Neuron (in vitro differentiated cells): ENCODE results near the gene SFXN5.
"Not testable (repeated sequence)": the region's sequence is repeated elsewhere in the genome, so short reads cannot be mapped to it uniquely, and the experiment has no call there.

Experiments used
- H2AFZ ChIP-seq: one replicate; pipeline ENCODE4 v1.6.1; 2013; ENCODE audit warnings: low read depth, mild to moderate bottlenecking, inconsistent platforms, low read length, moderate library complexity
- H3K27me3 ChIP-seq: one replicate; pipeline ENCODE4 v1.6.1; 2013; ENCODE audit warnings: low read length; ENCODE audit not compliant: insufficient read depth
- H3K36me3 ChIP-seq: one replicate; pipeline ENCODE4 v1.6.1; 2013; ENCODE audit warnings: low read length; ENCODE audit not compliant: insufficient read depth
- H3K4me1 ChIP-seq: one replicate; pipeline ENCODE4 v1.6.1; 2013; ENCODE audit warnings: low read length; ENCODE audit not compliant: insufficient read depth
- H3K4me3 ChIP-seq: 2 replicates; pipeline ENCODE4 v1.5.1; 2013; ENCODE audit warnings: mild to moderate bottlenecking, low read length, moderate library complexity
- H3K9me3 ChIP-seq: one replicate; pipeline ENCODE4 v1.6.1; 2013; ENCODE audit warnings: low read length

Gene SFXN5

DNA sequence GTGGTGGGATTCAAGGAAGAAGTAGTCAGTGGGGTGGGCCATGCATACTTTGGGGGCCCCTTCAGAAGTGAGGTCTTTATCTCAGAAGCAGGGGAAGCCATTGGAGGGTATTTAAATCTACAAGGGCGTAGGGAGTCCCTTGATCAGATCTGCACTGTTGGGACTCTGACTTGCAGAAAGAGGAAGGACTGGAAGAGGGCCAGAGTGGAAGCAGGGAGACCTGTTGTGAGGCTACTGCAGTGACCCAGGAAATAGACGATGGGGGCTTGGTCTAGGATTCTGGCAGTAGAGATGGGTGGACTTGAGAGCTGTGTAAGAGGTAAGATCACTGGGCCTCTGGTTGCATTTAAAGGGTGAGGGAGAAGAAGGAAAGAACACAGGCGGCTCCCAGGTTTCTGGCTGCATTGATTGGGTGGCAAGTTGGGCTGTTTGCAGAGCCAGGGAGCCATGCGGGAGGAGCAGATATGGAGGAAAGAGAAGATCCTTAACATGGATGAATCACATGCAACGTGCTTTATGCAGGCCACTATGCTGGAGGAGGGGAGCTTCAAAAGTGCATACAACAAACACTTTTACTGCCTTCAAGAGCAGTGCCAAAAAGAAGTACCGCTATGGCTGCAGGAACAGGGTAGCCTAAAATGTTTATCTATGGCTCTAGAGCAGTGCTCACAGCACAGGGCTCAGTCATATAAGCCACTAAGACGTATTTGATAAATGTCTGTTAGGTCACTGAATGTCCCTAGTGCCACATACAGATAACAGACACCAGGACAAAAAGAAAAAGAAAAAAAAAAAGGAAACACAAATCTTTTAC is 2.3 kb downstream of the SFXN5 start:
- H3K9me3 ChIP-seq: no peaks in the 10 kb centered on the region
- H3K36me3 ChIP-seq: no peaks in the 10 kb centered on the region
- H3K4me3 ChIP-seq: peak overlapping the region; percentile 80
- peaks cover 22% of the 10 kb centered on the region for H3K4me1 ChIP-seq
- no peaks in the 10 kb centered on the region for H3K27me3 ChIP-seq
- no peak overlapping the region for H2AFZ ChIP-seq

DNA sequence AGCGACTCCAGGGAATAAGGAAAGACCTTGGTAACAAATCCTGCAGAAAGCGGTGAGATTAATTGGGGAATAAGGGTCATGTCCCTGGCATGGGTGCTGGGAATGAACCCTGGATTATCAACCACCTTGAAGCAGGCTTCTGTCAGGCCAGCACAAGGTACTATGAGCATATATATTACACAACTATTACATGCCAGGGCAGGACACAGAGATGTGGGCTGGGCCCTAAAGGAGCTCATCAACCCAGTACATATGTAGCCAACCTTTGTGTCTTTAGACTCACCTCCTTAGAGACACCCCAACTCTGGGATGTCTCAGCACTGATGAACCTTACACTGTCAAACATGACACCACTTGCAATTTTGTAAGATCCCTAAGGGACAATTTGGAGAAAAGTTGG is 3.4 kb downstream of the SFXN5 start:
- Histone ChIP-seq H3K4me3 (no peak overlapping the region), H3K9me3 (no peaks in the 10 kb centered on the region), H3K27me3 (no peaks in the 10 kb centered on the region), H3K36me3 (no peaks in the 10 kb centered on the region), H2AFZ (no peak overlapping the region), H3K4me1 (peaks cover 29% of the 10 kb centered on the region)

DNA sequence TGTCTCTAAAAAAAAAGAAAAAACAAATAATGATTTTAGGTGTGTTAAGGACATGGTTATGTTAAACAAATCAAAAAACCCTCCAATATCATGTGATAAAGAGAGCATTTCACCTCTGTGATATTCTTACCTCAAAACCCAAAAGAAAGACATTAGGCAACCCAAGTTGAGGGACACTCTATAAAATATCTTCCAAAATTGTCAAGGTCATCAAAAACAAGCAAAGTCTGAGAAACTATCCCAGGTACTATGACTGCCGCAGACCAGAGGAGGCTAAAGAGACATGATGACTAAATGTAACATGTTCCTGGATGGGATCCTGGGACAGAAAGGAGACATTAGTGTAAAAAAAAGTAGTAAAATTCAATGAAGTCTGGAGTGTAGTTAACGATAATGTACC is 4.5 kb downstream of the SFXN5 start:
- Histone ChIP-seq H3K27me3 (no peaks in the 10 kb centered on the region), H3K9me3 (no peaks in the 10 kb centered on the region), H3K4me1 (peaks cover 25% of the 10 kb centered on the region), H3K4me3 (no peak overlapping the region), H2AFZ (no peak overlapping the region), H3K36me3 (no peaks in the 10 kb centered on the region)

DNA sequence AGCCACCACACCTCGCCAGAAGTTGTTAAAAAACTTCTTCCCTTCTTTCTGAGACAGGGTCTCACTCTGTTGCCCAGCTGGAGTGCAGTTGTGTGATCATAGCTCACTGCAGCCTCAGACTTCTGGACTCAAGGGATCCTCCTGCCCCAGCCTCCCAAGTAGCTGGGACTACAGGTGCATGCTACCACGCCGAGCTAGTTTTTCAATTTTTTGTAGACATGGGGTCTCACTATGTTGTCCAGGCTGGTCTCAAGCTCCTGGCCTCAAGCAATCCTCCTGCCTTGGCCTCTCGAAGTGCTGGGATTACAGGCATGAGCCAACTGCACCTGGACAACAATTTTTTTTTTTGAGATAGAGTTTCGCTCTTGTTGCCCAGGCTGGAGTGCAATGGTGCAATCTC is 6.4 kb downstream of the SFXN5 start:
- H3K9me3 ChIP-seq, H2AFZ ChIP-seq, H3K27me3 ChIP-seq, H3K36me3 ChIP-seq, H3K4me3 ChIP-seq: not testable (repeated sequence)
- peaks cover 21% of the 10 kb centered on the region for H3K4me1 ChIP-seq

DNA sequence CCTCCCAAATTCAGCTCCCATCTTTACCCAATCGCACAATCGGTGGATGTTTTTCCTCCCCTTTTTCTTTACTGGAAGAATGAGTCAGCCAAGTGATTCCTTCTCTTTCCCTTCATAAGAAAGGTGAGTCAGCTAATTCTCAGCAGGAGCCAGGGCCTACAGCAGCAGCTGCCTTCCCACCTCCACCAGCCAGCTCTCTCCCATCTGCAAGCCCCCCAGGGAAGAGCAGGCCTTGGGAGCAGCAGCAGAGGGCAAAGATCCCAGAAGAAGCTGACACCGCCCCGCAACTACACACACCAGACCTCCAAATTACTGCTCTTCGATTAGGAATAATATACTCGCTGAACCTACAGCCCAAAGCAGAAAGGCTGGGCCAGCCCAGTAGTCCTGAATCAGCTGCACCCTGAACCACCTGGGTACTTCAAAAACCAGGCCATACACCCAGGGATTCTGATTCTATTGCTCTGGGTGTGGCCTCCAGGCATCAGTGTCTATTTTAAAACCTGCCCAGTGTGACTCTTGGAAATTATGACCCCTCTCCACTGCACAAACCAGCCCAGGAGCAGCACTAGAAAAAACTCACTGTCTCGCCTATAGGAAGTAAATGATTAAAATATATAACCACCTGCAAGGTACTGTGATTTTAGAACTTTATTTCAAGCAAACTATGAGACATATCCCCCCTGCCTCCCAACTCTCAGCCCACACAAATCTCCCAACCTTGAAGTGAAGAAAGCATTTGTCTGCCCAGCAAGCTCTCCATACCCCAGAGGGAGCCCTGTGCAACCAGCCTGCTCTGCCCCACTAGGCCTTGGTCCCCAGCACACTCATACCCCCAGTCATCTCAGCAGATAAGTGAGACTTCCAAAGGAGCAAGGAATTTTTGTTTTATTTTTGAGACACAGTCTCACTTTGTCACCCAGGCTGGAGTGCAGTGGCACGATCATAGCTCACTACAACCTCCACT is 7.3 kb downstream of the SFXN5 start:
- Histone ChIP-seq H3K4me1 (peaks cover 12% of the 10 kb centered on the region), H3K9me3 (no peaks in the 10 kb centered on the region), H3K4me3 (no peak overlapping the region)

DNA sequence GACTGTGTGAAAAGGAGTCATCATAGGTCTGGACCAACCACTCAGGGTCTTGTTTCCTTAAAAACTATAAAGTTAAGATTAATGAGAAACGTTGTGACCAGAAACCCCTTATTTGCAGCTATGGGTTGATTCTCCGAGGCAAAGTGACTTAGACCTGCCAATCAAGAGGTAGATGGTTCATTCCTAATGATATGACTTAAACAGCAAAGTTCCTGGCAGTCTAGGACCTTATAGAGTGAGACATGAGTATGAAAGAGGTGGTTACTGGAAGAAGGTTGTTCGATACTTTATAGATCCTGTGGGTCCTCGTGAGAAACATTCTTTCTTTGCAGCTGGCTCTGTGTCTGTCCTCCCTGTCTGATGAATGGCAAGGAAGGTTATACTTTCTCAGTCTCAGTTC is 8.0 kb downstream of the SFXN5 start:
- Histone ChIP-seq H3K4me3 (no peak overlapping the region), H3K36me3 (no peaks in the 10 kb centered on the region), H3K27me3 (no peaks in the 10 kb centered on the region), H3K9me3 (no peaks in the 10 kb centered on the region), H2AFZ (no peak overlapping the region), H3K4me1 (peaks cover 9% of the 10 kb centered on the region)

More for the DNA sequence above, 7.3 kb downstream of the SFXN5 start:
- Histone ChIP-seq H2AFZ (no peak overlapping the region), H3K27me3 (no peaks in the 10 kb centered on the region), H3K36me3 (no peaks in the 10 kb centered on the region)

DNA sequence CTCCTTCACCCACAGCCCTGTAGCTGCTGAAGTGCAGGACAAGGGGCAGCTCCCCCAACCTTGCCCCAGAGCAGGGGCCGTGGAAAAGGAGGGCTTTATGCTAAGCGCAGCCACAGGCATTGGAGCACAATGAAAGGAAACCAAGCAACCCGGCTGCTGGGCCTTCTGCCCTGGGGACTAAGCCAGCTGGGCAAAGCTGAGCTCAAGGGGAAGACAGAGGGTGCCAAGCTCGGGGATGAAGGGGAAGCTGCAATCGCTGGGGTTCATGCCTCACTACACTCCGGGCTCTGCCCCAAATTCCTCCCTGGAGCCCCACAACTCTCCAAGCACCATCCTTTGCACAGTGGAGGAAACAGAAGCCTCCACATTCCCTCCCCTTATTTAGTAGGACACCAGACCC is 12.4 kb downstream of the SFXN5 start:
- Histone ChIP-seq H3K27me3 (no peaks in the 10 kb centered on the region), H3K4me1 (peaks cover 5% of the 10 kb centered on the region), H3K4me3 (no peak overlapping the region), H3K9me3 (peaks cover 10% of the 10 kb centered on the region), H3K36me3 (peaks cover 4% of the 10 kb centered on the region), H2AFZ (no peak overlapping the region)

DNA sequence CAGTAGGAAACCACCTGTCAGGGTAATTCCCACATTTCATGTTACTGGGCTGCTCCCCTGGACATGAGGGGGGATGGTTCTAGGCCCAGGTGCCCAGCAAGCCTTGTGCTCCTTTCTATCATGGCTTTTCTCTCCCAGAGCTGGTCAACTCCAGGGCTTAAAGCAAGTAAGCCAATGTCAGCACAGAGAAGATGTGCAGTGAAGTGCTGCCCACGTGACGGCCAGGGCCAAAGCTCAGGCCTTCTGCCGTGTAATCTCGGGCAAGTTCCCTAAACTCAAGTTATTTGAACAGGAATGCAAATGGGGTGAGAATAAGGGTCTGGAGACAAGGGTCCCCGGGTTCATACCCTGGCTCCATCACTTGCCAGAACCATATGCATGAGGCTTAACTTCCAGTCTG is 16.5 kb downstream of the SFXN5 start:
- H3K4me3 ChIP-seq: no peak overlapping the region

DNA sequence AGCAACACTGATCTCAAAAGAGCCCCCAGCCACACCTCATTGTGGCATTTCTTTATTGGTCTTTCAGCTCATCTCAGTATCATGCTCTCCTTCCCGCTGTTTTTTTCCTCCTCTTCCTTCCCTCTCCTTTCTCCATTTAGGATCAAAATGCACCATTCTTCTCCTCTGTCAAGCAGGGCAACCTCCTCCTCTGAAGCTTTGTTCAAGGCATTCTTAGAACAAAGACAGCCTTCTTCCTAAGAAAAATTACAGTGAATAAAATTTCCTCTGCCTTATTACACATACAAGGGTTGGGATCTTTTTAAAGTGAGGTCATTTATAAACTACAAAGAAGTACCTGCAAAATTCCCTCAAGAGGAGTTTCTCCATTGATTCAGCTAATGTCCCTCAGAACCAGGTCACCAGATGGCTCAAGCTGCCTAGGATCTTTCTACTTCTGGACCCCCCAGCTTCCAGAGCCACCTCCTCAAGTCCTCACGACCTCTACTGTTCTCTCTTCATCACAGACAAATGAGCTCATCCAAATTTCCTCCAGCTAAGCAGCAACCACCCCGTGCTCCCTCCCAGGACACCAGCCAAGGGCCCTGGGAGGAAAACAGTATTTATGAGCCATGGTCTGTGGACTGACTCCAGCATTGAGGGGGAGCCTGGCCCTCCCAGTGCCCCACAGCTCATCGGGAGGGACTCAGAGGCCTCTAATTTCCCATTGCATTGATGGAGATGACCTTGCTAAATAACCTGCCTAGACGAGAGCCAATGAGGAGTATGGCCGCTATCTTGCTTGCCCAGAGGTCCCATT is 18.0 kb downstream of the SFXN5 start:
- no peak overlapping the region for H3K4me3 ChIP-seq
- H3K4me1 ChIP-seq: peaks cover 11% of the 10 kb centered on the region
- peaks cover 10% of the 10 kb centered on the region for H3K9me3 ChIP-seq
- H2AFZ ChIP-seq: no peak overlapping the region
- H3K27me3 ChIP-seq: no peaks in the 10 kb centered on the region
- peaks cover 4% of the 10 kb centered on the region for H3K36me3 ChIP-seq

More for the DNA sequence above, 16.5 kb downstream of the SFXN5 start:
- no peaks in the 10 kb centered on the region for H3K27me3 ChIP-seq
- peaks cover 7% of the 10 kb centered on the region for H3K4me1 ChIP-seq
- H3K9me3 ChIP-seq: peaks cover 10% of the 10 kb centered on the region
- no peak overlapping the region for H2AFZ ChIP-seq
- peaks cover 4% of the 10 kb centered on the region for H3K36me3 ChIP-seq

DNA sequence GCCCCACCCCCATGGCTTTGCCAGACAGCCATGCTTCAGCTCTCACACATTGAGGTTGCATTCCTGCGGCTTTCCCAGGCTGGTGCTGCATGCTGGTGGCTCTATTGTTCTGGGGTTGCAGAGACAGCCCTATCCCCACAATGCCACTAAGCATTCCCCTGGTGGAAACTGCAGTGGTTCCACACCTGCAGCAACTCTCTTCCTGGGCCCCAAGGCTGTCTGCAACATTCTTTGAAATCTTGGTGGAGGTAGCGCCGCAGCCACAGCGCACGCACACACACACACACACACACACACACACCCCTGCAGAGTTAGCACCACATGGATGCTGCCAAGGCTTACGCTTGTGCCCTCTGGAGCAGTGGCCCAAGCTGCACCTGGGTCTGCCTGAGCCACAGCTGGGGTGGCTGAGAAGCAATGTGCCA is 21.4 kb downstream of the SFXN5 start:
- Histone ChIP-seq H2AFZ (no peak overlapping the region), H3K27me3 (no peaks in the 10 kb centered on the region), H3K4me1 (peaks cover 11% of the 10 kb centered on the region), H3K9me3 (no peaks in the 10 kb centered on the region), H3K36me3 (no peaks in the 10 kb centered on the region), H3K4me3 (no peak overlapping the region)

DNA sequence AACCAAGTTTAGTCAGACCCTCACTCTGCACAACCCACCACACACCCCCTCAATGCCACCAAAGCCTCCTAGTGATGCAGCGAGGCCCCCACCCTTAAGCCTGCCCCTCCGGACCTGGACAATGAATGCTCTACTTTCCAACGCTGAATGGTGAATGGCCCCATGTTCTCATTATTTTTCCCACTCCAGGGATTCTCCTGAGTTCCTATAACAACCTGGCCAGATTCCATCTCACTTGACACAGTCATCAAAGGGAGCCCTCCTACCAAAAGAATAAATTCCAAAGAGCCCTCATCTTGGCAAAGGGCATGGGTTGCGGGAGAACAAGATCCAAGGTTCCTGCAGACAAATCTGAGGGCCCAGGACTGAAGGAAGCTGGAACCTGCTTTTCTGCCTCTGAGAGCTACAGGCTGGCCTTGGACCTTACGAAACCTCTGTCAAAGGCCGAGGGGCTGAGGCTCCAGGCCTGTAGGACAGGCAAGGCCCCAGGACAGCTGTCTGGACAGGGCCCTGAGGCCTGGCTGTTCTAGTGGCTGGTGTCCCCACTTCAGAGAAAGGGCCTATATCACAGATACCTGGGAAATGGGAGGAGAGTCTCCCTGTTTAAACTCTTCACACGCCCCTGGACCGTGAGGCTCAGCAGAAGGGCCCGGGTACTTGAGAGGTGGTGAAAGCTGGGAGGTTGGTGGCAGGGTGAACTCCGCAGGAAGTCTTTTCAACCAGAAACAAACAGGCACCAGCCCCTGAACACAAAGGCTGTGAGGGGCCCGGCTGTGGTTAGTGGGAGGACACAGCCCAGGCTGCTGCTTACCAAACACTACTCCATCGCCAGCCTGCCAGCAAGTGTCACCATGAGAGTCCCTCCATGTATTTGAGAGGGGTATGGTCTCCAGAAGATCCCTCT is 27.3 kb downstream of the SFXN5 start:
- Histone ChIP-seq H2AFZ (no peak overlapping the region), H3K27me3 (no peaks in the 10 kb centered on the region), H3K36me3 (no peaks in the 10 kb centered on the region), H3K4me1 (peaks cover 13% of the 10 kb centered on the region), H3K4me3 (no peak overlapping the region), H3K9me3 (no peaks in the 10 kb centered on the region)

DNA sequence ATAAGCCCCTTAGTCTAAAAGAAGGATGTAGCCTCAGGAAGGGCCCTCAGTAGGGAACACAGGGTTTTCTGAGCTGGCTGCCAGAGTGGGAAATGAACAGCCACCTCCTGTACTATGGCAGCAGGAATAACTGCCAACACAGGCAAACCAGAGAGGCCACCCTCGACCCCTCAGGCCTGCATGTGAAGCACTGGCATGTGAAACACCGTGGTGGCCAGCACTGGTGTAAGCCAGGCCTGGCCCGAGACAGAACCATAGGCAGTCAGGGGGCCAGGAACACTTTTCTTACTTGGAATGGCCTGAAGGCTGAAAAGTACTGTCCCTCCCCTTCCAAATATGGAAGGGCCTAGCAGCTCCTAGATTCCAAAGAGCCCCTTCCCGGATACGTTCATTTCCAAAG is 28.2 kb downstream of the SFXN5 start:
- no peaks in the 10 kb centered on the region for H3K9me3 ChIP-seq
- no peaks in the 10 kb centered on the region for H3K27me3 ChIP-seq
- H3K36me3 ChIP-seq: no peaks in the 10 kb centered on the region
- no peak overlapping the region for H2AFZ ChIP-seq
- no peak overlapping the region for H3K4me3 ChIP-seq
- peaks cover 13% of the 10 kb centered on the region for H3K4me1 ChIP-seq
